ENCODE measurements around the gene AGA.

- TF ChIP-seq CTCF (IDR thresholded peaks at IDR 0.05; ENCODE audit: low read length) = no peak
- TF ChIP-seq EZH2 (IDR thresholded peaks at IDR 0.05; ENCODE audit: borderline replicate concordance, low read length) = no peak
These were observed 48.5 kb upstream of the AGA start for GRCh38 chr4:177490769-177491168.
